ENCODE measurements around the gene DOCK11.
"Not testable (repeated sequence)": the region's sequence is repeated elsewhere in the genome, so short reads cannot be mapped to it uniquely, and the experiment has no call there.

DOCK11 gene

DNA sequence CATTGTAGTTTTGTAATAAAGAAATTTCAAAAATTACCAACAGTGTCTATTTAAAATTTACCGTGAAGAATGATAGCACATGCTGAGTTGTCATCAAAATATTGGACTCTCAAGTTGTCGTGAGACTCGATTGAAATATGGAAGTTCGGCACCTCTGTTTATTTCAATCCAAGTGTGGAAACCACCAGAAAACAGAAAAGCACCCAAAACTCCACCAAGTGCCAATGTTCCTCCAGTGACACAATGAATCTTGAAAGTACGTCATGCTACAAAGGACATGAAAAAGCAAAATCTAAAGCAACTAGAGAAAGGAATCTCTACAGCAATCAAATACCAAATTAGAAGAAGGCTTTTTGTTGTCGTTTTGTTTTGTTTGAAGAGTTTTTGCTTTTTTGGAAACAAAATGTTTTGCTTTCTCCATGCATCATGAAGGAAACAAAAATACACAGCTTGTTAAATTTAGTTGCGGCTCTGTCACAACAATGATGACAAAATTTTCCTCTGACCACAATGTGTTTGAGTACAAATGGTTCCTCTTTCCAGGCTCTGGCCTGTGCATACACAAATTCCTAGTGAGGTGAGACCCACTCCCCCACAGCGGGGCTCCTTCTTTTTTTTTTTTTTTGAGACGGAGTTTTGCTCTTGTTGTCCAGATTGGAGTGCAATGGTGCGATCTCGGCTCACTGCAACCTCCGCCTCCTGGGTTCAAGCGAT, 222.2 kb downstream of the DOCK11 start:
- Mint-ChIP-seq H3K27me3 (peaks cover 24% of the 10 kb centered on the region), H3K36me3 (ENCODE audit: low read depth) (no peaks in the 10 kb centered on the region), H3K27ac (no peak overlapping the region), H3K4me3 (no peak overlapping the region), H3K9me3 (no peaks in the 10 kb centered on the region), H3K4me1 (ENCODE audit: low read depth) (no peaks in the 10 kb centered on the region)
- DNase-seq, result no peak

DNA sequence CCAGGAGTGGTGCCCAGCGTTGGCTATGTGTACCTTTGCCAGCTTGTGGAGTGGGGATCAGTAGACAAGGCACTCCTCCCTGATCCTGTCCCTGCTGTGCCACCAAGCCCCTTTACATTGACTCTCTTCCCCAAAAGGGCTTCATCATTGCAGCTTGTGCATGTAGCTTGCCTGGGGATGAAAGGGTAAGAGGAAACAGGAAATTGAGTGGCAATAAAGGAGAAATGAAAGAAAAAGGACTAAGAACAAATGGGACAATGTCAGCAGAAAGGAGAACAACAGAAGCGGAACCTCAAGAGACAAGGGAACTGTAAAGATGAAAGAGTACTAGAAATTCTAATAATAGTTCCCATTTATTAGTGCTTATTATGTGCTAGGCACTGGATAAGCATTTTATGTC, 223.1 kb downstream of the DOCK11 start:
- Mint-ChIP-seq H3K36me3 (ENCODE audit: low read depth) (no peaks in the 10 kb centered on the region), H3K27ac (no peak overlapping the region), H3K4me1 (ENCODE audit: low read depth) (no peaks in the 10 kb centered on the region), H3K4me3 (no peak overlapping the region), H3K27me3 (peaks cover 27% of the 10 kb centered on the region), H3K9me3 (no peaks in the 10 kb centered on the region)
- no peak for DNase-seq

DNA sequence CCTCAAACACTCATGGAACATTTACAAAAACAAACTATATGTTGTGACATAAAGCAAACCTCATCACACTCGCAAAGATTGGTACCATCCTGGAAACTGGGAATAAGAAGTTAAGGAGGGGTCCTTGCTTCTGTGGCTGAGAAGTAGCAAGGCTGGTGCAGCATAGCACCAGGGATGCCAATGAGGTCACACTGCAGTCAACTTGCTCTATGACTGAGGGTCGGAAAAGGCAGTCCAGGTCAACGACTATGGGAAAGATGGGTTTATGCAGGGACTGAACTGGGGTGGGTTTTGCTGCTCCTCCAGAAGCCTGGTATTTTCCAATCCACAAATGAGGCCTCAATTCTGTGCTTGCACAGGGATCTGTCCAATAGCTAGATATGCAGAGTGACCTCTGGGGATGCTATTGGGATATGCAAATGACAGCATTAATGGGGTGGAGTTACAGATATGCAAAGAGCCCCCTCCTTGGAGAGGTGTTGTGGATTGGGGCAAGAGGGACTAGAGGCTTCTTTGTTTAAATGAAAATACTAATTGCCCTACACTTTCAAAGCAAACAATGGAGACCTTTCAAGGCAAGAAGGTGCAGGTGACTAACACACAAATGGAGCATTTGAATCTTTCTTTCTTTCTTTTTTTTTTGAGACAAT, 224.6 kb downstream of the DOCK11 start:
- Mint-ChIP-seq H3K4me1 (ENCODE audit: low read depth) (no peaks in the 10 kb centered on the region), H3K27me3 (peaks cover 38% of the 10 kb centered on the region), H3K27ac (no peak overlapping the region), H3K9me3 (no peaks in the 10 kb centered on the region), H3K36me3 (ENCODE audit: low read depth) (no peaks in the 10 kb centered on the region), H3K4me3 (no peak overlapping the region)
- DNase-seq, result no peak

DNA sequence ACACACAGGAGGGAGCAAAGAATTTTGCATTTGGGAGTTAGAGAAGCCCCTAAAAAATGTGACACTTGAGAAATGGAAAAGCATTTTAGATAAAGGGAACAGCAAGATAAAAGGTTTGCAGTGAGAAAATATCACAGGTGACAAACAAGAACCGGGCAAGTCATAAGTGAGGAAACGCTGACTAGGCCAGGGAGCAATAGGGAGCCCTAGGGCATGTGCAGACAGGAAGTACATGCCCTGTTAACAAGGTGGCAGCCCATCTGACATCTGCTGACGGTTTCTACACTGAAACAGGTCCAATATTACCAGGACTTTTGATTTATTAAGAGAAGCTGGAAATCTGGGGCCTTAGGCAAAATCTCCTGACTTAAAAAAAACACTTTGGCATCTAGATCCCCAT, 227.8 kb downstream of the DOCK11 start:
- peaks cover 3% of the 10 kb centered on the region for H3K4me1 Mint-ChIP-seq (ENCODE audit: low read depth)

DNA sequence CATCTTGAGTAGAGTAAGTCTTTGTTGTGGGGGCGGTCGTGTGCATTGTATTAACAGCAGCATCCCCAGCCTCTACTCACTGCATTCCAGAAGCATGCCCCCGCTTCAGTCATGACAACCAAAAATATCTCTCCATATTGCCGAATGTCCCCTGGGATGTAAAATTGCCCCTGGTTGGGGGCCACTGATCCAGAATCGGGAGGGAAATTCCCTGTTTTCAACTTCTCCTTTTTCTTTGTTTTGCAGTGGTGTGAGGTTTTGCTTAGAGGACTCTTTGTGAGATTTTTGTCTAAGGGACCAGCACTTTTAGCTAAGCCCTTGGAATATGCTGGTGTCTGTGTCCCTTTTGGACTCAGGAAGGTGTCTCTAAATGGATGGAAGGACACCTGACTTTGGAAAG, 228.8 kb downstream of the DOCK11 start:
- H3K4me3 Mint-ChIP-seq, result no peak overlapping the region
- H3K9me3 Mint-ChIP-seq, result no peaks in the 10 kb centered on the region
- no peak overlapping the region for H3K27ac Mint-ChIP-seq
- peaks cover 3% of the 10 kb centered on the region for H3K4me1 Mint-ChIP-seq (ENCODE audit: low read depth)
- no peak for DNase-seq
- H3K36me3 Mint-ChIP-seq (ENCODE audit: low read depth), result no peaks in the 10 kb centered on the region
- peaks cover 59% of the 10 kb centered on the region for H3K27me3 Mint-ChIP-seq

More for the DNA sequence above, 227.8 kb downstream of the DOCK11 start:
- Mint-ChIP-seq H3K27me3 (peaks cover 53% of the 10 kb centered on the region), H3K9me3 (no peaks in the 10 kb centered on the region), H3K36me3 (ENCODE audit: low read depth) (no peaks in the 10 kb centered on the region), H3K27ac (no peak overlapping the region), H3K4me3 (no peak overlapping the region)
- DNase-seq, result no peak

DNA sequence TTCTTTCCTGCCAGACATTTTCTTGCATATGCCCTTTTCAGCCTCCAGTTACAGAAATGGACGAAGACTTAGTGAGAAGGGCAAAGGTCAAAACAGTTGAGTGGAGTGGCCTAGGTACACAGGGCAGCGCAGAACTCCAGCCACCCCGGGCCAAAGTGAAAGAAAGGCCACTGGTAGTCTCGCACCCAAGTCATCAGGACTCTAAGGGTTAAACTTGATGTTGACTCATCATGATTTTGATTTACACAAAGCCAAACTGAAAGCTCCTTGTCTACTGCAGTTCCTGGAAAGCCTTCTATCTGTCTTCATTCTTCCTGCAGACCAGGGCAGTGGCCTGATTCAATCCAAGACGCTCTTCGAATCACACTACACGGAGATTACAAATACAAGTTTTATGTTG, 229.2 kb downstream of the DOCK11 start:
- Mint-ChIP-seq H3K4me3 (no peak overlapping the region), H3K27me3 (peaks cover 61% of the 10 kb centered on the region), H3K36me3 (ENCODE audit: low read depth) (no peaks in the 10 kb centered on the region), H3K4me1 (ENCODE audit: low read depth) (peaks cover 3% of the 10 kb centered on the region), H3K27ac (no peak overlapping the region), H3K9me3 (no peaks in the 10 kb centered on the region)
- no peak for DNase-seq

DNA sequence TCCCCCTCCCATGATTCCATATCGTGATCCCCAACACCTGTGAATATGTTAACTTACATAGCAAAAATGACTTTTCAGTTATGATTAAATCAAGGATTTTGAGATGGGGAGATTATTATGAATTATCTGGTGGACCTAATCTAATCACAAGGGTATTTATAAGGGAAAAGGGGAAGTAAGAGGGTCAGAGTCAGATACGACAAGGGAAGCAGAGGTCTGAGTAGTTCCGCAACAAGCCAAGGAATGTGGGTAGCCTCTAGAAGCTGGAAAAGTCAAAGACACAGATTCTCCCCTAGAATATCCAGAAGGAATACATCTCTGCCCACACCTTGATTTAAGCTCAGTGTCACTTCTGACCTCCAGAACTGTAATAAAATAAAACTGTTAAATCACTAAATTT, 230.8 kb downstream of the DOCK11 start:
- Mint-ChIP-seq H3K36me3 (ENCODE audit: low read depth) (no peaks in the 10 kb centered on the region), H3K27me3 (peaks cover 73% of the 10 kb centered on the region), H3K4me3 (no peak overlapping the region), H3K4me1 (ENCODE audit: low read depth) (peaks cover 3% of the 10 kb centered on the region), H3K9me3 (no peaks in the 10 kb centered on the region), H3K27ac (no peak overlapping the region)
- DNase-seq, result no peak

DNA sequence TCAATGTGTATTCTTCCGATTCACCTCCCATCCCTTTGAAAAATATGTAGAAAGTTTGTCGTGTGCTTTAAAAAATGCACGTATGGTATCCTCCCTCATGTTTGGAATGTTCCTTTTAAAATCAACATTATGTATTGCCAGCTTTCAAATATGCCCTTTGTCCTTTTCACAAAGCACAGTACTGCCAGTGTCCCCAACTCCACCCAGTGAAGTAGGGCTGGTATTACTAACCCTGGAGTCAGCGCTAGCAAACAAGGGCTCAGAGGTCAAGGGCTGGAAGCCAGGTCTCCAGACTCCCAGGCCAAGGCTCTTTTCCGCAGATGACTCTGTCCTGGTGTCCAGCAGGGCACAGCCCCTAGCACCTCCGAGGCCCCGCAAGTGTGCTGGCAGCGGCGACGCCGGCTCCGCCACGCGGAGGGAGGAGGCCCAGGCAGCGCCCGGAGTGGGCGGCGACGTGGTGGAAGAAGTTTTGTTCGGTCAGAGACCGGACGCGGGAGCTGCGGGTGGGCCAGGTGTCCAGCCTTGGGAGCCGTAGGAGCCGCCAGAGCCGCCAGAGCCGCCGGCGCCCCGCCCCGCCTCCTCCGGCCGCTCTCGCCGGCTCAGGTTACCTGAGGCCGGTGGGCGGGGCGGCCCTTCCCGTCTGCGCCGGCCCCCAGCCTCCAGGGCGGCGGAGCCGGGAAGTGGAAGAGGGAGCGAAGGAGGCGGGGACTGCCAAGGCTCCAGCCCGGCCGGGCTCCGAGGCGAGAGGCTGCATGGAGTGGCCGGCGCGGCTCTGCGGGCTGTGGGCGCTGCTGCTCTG, 231.5 kb downstream of the DOCK11 start, which contains the start of gene IL13RA1:
TSS of gene IL13RA1 (plus strand) at position 720 of the 799 bp plus-strand sequence. CDS start at position 753, 33 bp downstream.
- Mint-ChIP-seq H3K4me1 (ENCODE audit: low read depth) (peaks cover 3% of the 10 kb centered on the region), H3K27me3 (peaks cover 71% of the 10 kb centered on the region), H3K36me3 (ENCODE audit: low read depth) (no peaks in the 10 kb centered on the region), H3K4me3 (peak within 1 kb of the TSS; percentile 61), H3K9me3 (no peaks in the 10 kb centered on the region), H3K27ac (no peak within 1 kb of the TSS)
- DNase-seq, result peak; percentile 47

DNA sequence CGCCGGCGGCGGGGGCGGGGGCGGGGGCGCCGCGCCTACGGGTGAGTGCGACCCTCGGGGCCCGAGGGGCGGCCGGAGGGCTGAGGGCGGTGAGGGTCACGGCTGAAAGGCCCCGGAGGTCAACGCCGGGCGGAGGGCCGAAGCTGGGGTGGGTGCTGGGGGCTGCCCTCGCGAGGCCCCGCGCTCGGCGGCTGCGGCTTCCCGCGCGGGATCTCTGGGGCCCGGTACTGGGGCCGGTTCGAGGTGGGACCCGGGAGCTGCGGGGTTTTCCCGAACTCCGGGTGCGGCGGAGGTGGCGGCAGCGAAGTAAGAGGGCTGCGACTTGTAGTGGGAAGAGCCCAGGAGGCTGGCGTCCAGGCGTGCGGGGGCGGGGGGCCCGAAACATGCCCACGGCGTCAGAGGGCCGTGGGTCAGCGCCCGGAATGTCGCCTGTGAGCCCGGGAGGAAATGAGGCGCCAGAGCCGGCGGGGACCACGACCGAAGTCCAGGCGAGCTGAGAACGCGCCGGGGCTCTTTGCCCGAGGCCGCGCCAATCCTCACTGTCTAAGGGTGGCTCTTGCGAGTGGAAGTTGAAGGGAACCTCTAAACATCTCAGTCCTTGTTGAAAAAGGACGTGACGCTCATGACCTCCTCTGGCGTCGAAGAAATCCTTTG, 232.2 kb downstream of the DOCK11 start:
- Mint-ChIP-seq H3K4me1 (ENCODE audit: low read depth) (peaks cover 3% of the 10 kb centered on the region), H3K36me3 (ENCODE audit: low read depth) (no peaks in the 10 kb centered on the region), H3K27me3 (peaks cover 73% of the 10 kb centered on the region), H3K9me3 (no peaks in the 10 kb centered on the region), H3K4me3 (peak overlapping the region; percentile 61), H3K27ac (no peak overlapping the region)
- DNase-seq, result no peak

DNA sequence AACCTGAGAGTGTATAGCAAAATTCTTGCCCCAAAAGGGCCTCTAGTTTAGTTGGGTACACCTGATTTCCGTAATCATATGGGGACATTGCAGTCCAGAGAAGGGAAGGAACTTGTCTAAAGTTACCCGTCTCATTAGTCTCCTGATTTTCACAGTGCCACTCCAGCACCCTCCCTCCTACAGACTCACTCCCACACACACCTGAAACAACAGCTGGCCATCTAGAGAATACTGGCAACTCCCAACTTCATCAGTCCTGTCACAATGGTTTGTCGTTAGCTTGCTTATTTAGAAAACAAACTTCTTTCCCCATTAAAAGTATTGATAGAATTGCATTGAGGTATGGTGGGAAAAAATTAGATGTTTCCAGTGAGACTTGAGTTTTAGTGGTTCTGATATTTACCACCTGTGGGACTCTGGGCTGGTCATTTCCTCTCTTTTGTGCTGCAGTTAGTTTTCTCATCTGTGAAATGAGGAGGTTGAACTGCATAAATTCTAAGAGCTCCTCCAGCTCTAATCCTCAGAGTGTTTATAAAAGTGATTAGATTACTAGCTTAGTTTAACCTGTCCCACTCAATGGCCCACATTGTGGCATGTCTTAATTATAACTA, 233.5 kb downstream of the DOCK11 start:
- Mint-ChIP-seq H3K4me3 (no peak overlapping the region), H3K27ac (no peak overlapping the region), H3K4me1 (ENCODE audit: low read depth) (peaks cover 3% of the 10 kb centered on the region)

DNA sequence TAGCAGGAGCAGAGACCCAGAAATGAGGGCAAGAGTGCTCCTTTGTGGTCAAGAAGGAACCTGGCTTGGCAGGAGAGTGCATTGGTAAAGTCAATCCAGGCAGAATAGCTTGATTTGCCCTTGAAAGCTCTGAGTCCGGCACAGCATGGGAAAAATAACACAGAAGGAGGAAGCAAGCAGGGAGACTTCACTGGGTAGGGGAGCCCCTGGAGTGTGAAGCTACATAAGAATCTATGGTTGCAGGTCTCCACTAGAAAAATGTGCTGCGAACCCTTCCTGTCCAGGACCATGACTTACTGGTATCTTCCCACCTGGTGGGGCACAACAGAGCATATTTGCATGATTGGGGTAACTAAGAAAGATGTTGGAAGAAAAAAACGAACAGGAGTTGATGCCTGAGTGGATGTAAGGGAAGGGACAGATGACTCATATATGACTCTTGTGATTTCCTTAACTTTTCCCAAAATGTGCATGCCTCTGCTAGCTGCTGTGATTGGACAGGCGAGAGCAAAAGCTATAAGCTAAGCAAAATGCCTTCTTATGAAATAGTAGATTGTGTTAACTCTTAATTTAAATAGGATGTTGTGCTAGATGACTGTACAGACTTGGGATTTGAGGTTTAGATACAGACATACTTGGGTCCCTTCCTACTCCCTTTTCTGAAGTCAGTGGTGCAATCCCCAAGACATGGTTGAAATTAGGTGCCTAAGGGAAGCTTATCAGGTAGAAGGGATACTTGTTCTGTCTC, 235.1 kb downstream of the DOCK11 start:
- Mint-ChIP-seq H3K4me1 (ENCODE audit: low read depth) (peaks cover 6% of the 10 kb centered on the region), H3K9me3 (no peaks in the 10 kb centered on the region), H3K4me3 (no peak overlapping the region), H3K36me3 (ENCODE audit: low read depth) (no peaks in the 10 kb centered on the region), H3K27ac (no peak overlapping the region), H3K27me3 (peaks cover 69% of the 10 kb centered on the region)
- no peak for DNase-seq

More for the DNA sequence above, 233.5 kb downstream of the DOCK11 start:
- no peaks in the 10 kb centered on the region for H3K9me3 Mint-ChIP-seq
- H3K27me3 Mint-ChIP-seq, result peaks cover 75% of the 10 kb centered on the region
- H3K36me3 Mint-ChIP-seq (ENCODE audit: low read depth), result no peaks in the 10 kb centered on the region
- DNase-seq, result no peak

DNA sequence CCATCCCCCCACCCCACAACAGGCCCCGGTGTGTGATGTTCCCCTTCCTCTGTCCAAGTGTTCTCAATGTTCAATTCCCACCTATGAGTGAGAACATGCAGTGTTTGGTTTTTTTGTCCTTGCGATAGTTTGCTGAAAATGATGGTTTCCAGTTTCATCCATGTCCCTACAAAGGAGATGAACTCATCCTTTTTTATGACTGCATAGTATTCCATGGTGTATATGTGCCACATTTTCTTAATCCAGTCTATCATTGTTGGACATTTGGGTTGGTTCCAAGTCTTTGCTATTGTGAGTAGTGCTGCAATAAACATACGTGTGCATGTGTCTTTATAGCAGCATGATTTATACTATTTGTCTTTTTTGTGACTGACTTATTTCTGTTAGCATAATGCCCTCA, 236.9 kb downstream of the DOCK11 start:
- not testable (repeated sequence) for H3K4me1 Mint-ChIP-seq (ENCODE audit: low read depth); H3K4me3 Mint-ChIP-seq; H3K36me3 Mint-ChIP-seq (ENCODE audit: low read depth); H3K27ac Mint-ChIP-seq; DNase-seq; H3K9me3 Mint-ChIP-seq
- peaks cover 73% of the 10 kb centered on the region for H3K27me3 Mint-ChIP-seq

DNA sequence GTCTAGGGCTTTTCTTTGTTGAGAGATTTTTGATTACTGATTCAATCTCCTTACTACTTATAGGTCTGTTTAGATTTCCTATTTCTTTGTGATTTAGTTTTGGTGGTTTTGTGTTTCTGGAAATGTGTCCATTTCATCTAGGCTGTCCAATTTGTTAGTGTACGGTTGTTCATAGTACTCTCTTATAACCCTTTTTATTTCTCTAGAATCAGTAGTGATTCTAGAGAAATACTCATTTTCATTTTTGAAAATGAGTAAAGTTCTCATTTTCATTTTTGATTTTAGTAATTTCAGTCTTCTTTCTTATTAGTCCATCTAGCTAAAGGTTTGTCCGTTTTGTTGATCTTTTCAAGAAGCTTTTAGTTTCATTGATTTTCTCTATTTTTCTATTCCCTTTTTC, 239.3 kb downstream of the DOCK11 start:
- no peaks in the 10 kb centered on the region for H3K9me3 Mint-ChIP-seq
- H3K4me1 Mint-ChIP-seq (ENCODE audit: low read depth), result peaks cover 3% of the 10 kb centered on the region
- no peak for DNase-seq
- no peak overlapping the region for H3K4me3 Mint-ChIP-seq
- H3K27ac Mint-ChIP-seq, result no peak overlapping the region
- H3K36me3 Mint-ChIP-seq (ENCODE audit: low read depth), result no peaks in the 10 kb centered on the region
- H3K27me3 Mint-ChIP-seq, result peaks cover 65% of the 10 kb centered on the region

All from activated T-cell treated with anti-CD3 and anti-CD28 coated beads, Interleukin-2, amount 50 U/mL, for 24 hours (primary cell).